ENCODE data around the gene ARF6.

DNA sequence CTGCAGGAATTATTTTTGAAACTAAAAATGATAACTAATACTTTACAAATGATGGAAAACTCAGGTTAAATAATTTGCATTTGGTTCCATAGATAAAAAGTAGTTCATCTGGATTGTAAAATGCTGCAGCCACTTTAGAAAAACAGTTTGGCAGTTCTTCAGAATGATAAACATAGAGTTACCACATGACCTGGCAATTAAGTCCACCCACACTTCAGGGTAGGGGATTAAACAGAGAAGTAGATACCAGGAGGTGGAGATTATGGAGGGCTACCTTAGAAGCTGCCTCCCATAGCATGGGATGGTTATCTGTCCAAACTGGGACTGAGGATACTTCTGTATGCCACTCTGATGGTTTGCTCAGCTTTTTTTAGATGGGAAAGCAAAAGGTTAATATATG lies 22.2 kb downstream of the ARF6 start:
- TF ChIP-seq CTCF (IDR thresholded peaks at IDR 0.05; ENCODE audit: low read depth, low read length) (no peak), EZH2phosphoT487 (IDR thresholded peaks at IDR 0.05; ENCODE audit: low read depth) (no peak)
